Mesothelial cell of epicardium (in vitro differentiated cells): Measurements from ENCODE around the gene MTMR10. TPM values are rescaled to one million over a fixed set of nuclear protein-coding genes. Genes with fewer than 3 reads are reported as not detected.

Experiments
- DNase-seq, 2 experiments: peaks; one replicate each; pipeline ENCODE4 v3.0.0; 2021; ENCODE audit warnings: low spot score in 2 of 2; ENCODE audit not compliant: unreplicated experiment in 2 of 2
- H3K27ac Mint-ChIP-seq: 2 replicates; pipeline ENCODE4 v1.8.0; 2021; ENCODE audit warnings: mixed read lengths
- H3K27me3 Mint-ChIP-seq: 2 replicates; pipeline ENCODE4 v1.8.0; 2021; ENCODE audit warnings: low read depth, mixed read lengths
- H3K36me3 Mint-ChIP-seq: 2 replicates; pipeline ENCODE4 v1.8.0; 2021; ENCODE audit warnings: mixed read lengths
- H3K4me1 Mint-ChIP-seq: 2 replicates; pipeline ENCODE4 v1.8.0; 2021; ENCODE audit warnings: mixed read lengths
- H3K4me3 Mint-ChIP-seq: 2 replicates; pipeline ENCODE4 v1.8.0; 2021; ENCODE audit warnings: mild to moderate bottlenecking, moderate library complexity, mixed read lengths
- H3K9me3 Mint-ChIP-seq: 2 replicates; pipeline ENCODE4 v1.8.0; 2021; ENCODE audit warnings: mixed read lengths
- total RNA-seq: library from RNA; stranded (reverse); gene quantifications from 3 replicates; pipeline ENCODE4 v1.2.1, GENCODE V29; 2021
- TF ChIP-seq, protein P1 (sequence below): fragments of 200-600 bp; sonication (generic); IDR thresholded peaks from one replicate; pipeline ENCODE4 v1.5.0; 2021; ENCODE audit warnings: antibody characterized with exemption; ENCODE audit not compliant: unreplicated experiment

Gene MTMR10
- total RNA-seq, 1 donor from 2014 or later: 24.7 TPM

DNA sequence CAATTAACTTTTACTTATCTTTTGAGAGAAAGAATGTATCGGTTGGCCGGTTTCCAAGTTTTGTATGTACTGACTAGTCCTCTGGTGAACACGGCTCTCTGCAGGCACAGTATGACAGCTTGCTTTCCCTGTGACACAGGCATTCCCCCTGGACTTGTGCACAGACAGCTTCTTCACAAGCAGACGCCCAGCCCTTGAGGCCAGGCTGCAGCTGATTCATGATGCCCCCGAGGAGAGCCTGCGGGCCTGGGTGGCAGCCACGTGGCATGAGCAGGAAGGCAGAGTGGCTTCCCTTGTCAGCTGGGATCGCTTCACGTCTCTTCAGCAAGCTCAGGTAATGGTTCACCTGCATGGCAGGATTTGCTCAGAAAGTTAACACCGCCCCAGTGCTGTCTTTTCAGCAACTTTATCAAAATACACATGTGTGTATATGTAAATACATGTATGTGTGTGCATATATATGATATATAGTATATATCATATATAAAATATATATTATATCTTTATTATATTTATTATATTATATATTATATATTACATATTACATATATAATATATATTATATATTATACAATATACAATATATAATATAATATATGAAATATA lies 62.3 kb downstream of the MTMR10 start:
- Mint-ChIP-seq H3K36me3 (peaks cover 38% of the 10 kb centered on the region), H3K27ac (peak overlapping the region; percentile 56), H3K27me3 (no peaks in the 10 kb centered on the region), H3K4me1 (no peaks in the 10 kb centered on the region), H3K9me3 (no peaks in the 10 kb centered on the region), H3K4me3 (no peak overlapping the region)
- TF ChIP-seq, protein P1, sequence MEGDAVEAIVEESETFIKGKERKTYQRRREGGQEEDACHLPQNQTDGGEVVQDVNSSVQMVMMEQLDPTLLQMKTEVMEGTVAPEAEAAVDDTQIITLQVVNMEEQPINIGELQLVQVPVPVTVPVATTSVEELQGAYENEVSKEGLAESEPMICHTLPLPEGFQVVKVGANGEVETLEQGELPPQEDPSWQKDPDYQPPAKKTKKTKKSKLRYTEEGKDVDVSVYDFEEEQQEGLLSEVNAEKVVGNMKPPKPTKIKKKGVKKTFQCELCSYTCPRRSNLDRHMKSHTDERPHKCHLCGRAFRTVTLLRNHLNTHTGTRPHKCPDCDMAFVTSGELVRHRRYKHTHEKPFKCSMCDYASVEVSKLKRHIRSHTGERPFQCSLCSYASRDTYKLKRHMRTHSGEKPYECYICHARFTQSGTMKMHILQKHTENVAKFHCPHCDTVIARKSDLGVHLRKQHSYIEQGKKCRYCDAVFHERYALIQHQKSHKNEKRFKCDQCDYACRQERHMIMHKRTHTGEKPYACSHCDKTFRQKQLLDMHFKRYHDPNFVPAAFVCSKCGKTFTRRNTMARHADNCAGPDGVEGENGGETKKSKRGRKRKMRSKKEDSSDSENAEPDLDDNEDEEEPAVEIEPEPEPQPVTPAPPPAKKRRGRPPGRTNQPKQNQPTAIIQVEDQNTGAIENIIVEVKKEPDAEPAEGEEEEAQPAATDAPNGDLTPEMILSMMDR: no peak
- no peak for DNase-seq

DNA sequence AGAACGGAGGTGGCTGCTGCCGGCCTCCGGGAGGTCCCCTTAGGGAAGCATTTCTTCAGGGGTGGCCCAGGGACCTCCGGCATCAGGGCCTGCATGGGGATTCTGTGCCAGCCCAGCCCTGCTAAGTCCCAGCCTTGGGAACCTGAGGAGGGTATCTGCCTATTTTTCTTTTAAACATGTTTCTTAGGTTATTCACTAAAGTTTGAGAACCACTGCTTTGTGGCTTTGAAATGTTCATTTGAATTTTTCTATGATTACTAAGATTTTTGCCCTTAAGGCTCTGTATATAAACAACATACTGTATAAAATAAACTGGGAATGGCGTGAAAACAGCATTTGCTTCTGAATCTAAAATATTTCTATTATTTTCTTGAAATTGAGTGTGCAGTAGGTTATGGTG lies 63.4 kb downstream of the MTMR10 start:
- Mint-ChIP-seq H3K9me3 (no peaks in the 10 kb centered on the region), H3K27me3 (no peaks in the 10 kb centered on the region), H3K36me3 (peaks cover 31% of the 10 kb centered on the region), H3K4me1 (no peaks in the 10 kb centered on the region), H3K27ac (no peak overlapping the region), H3K4me3 (no peak overlapping the region)
- DNase-seq: no peak
- TF ChIP-seq, protein P1: no peak

DNA sequence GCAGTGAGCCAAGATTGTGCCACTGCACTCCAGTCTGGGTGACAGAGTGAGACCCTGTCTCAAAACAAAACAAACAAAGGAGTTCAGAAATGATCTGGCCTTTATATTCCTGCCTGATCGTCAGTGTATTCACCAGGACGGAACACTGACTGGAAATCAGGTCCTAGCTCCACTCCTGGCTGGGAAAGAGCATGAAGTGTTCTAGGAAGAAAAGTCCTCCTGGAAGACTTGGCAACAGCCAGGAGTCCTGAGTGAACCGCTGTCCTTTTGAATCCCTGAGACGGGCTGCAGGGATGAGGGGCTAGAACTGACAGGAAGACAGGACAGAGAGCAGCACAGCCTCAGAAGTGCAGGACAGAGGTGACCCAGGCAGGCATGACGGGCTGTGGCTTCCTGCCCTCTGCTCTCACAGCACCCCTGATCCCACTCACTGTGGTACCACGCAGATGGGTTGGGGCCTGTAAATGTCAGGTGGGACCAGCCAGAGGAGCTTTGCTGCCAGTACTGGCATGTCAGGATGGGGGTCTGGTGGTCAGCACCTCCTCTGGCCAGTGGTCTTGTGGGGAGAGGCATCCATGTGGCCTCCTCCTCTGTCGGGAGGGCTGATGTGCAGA lies 64.2 kb downstream of the MTMR10 start:
- TF ChIP-seq, protein P1: no peak
- no peak for DNase-seq

DNA sequence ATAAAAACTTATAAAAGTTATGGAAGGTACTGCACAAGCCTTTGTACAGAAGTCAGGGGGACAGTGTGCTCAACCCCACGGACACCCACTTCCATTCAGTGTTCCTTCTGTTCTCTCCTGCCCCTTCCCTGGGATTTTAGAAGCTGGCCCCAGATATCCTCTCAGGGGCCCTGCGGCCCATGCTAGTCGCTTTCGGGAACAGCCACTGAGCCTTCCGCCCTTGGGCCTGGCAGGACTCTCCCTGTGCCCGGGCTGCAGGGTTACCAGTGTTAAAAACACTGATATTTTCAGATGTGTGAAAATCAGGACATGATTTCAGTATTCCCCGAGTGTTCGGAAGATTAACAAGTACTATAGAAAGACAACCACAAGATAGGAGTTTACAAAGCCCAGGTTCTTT lies 65.3 kb downstream of the MTMR10 start:
- H3K27me3 Mint-ChIP-seq: no peaks in the 10 kb centered on the region
- no peaks in the 10 kb centered on the region for H3K4me1 Mint-ChIP-seq
- H3K9me3 Mint-ChIP-seq: no peaks in the 10 kb centered on the region
- H3K36me3 Mint-ChIP-seq: peaks cover 24% of the 10 kb centered on the region
- TF ChIP-seq, protein P1: no peak
- no peak overlapping the region for H3K27ac Mint-ChIP-seq
- no peak for DNase-seq
- no peak overlapping the region for H3K4me3 Mint-ChIP-seq

More for the DNA sequence above, 64.2 kb downstream of the MTMR10 start:
- no peak overlapping the region for H3K4me3 Mint-ChIP-seq
- H3K27me3 Mint-ChIP-seq: no peaks in the 10 kb centered on the region
- H3K27ac Mint-ChIP-seq: no peak overlapping the region
- H3K4me1 Mint-ChIP-seq: no peaks in the 10 kb centered on the region
- no peaks in the 10 kb centered on the region for H3K9me3 Mint-ChIP-seq
- peaks cover 27% of the 10 kb centered on the region for H3K36me3 Mint-ChIP-seq

DNA sequence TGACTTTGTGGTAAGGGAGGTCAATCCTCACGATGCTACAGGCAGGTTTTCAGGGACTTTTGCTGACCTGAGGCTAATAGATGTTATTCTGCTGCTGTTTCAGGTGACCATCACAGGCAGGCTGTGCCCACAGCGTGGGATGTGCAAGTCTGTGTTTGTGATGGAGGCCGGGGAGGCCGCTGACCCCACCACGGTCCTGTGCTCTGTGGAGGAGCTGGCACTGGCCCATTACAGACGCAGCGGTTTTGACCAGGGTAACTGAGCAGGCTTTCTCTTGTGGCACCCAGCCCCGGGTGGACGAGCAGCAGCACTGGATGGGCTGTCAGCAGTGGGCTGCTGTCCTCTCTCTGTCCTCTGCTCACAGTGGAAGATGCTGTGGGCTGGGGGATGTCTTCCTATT lies 65.7 kb downstream of the MTMR10 start:
- Mint-ChIP-seq H3K4me1 (no peaks in the 10 kb centered on the region), H3K4me3 (no peak overlapping the region), H3K36me3 (peaks cover 20% of the 10 kb centered on the region), H3K9me3 (no peaks in the 10 kb centered on the region), H3K27me3 (no peaks in the 10 kb centered on the region), H3K27ac (no peak overlapping the region)
- DNase-seq: no peak
- TF ChIP-seq, protein P1: no peak
